GM19023 (cell line): ENCODE results near the gene POU6F1.

Source experiments
- ATAC-seq: cut with Tn5 transposase; IDR thresholded peaks from one replicate; pipeline ENCODE4 v1.9.1; 2021; ENCODE audit warnings: mild to moderate bottlenecking, moderate library complexity; ENCODE audit not compliant: unreplicated experiment

POU6F1 gene

GRCh38 chr12:51172515-51173431, 45.1 kb downstream of the POU6F1 start, which contains the start of gene TFCP2:
TFCP2 (minus strand) TSS chr12:51173135; CDS start chr12:51172422, 713 bp downstream.
- ATAC-seq = peak; percentile 96

- ATAC-seq = peak; percentile 1
Measured at GRCh38 chr12:51171884-51172514, 45.9 kb downstream of the POU6F1 start.

GRCh38 chr12:51163795-51164194, 54.1 kb downstream of the POU6F1 start:
- ATAC-seq = no peak

- no peak for ATAC-seq
Measured at GRCh38 chr12:51162217-51162616, 55.6 kb downstream of the POU6F1 start.

- ATAC-seq = no peak
Measured at GRCh38 chr12:51160814-51161459, 56.9 kb downstream of the POU6F1 start.

GRCh38 chr12:51156245-51156765, 61.6 kb downstream of the POU6F1 start:
- no peak for ATAC-seq

- ATAC-seq = no peak
Measured at GRCh38 chr12:51152953-51153352, 64.9 kb downstream of the POU6F1 start.

- ATAC-seq = no peak
Measured at GRCh38 chr12:51150777-51151176, 67.1 kb downstream of the POU6F1 start.

GRCh38 chr12:51147309-51147708, 70.6 kb downstream of the POU6F1 start:
- ATAC-seq = no peak

- no peak for ATAC-seq
Measured at GRCh38 chr12:51139292-51139844, 78.5 kb downstream of the POU6F1 start.
